Neural cell (in vitro differentiated cells): Measurements from ENCODE around the gene NCKAP5. TPM values are rescaled to one million over a fixed set of nuclear protein-coding genes. Genes with fewer than 3 reads are reported as not detected.

Experiments used
- H2AFZ ChIP-seq: fragments of 200-600, 300-800 bp; sonication (generic), shearing (Covaris generic); 2 replicates; pipeline ENCODE4 v1.6.0; 2014; ENCODE audit warnings: low read depth, mild to moderate bottlenecking, antibody characterized with exemption, low read length, moderate library complexity
- H3F3A ChIP-seq: fragments of 200-600 bp; shearing (Covaris generic); 2 replicates; pipeline ENCODE4 v1.6.1; 2016; ENCODE audit warnings: mild to moderate bottlenecking, moderate library complexity, mixed read lengths, antibody characterized with exemption, low read length; ENCODE audit not compliant: insufficient read depth, poor library complexity, severe bottlenecking
- H3K27ac ChIP-seq: fragments of 200-600, 300-800 bp; sonication (generic), shearing (Covaris generic); 2 replicates; pipeline ENCODE4 v1.5.1; 2014; ENCODE audit warnings: mild to moderate bottlenecking, low read length, moderate library complexity
- H3K27me3 ChIP-seq: fragments of 300-800, 200-600 bp; sonication (generic), shearing (Covaris generic); 2 replicates; pipeline ENCODE4 v1.6.0; 2014; ENCODE audit warnings: mild to moderate bottlenecking, low read depth, low read length, moderate library complexity; ENCODE audit not compliant: insufficient read depth
- H3K36me3 ChIP-seq: fragments of 300-800, 200-600 bp; sonication (generic), shearing (Covaris generic); 2 replicates; pipeline ENCODE4 v1.5.1; 2014; ENCODE audit warnings: mild to moderate bottlenecking, antibody characterized with exemption, low read length, moderate library complexity; ENCODE audit not compliant: insufficient read depth
- H3K4me2 ChIP-seq: fragments of 300-800, 200-600 bp; sonication (generic), shearing (Covaris generic); 2 replicates; pipeline ENCODE4 v1.6.0; 2014; ENCODE audit warnings: mild to moderate bottlenecking, low read length
- H3K4me3 ChIP-seq: fragments of 300-800, 200-600 bp; sonication (generic), shearing (Covaris generic); 2 replicates; pipeline ENCODE4 v1.5.1; 2014; ENCODE audit warnings: mild to moderate bottlenecking, low read length, moderate library complexity
- H3K79me2 ChIP-seq: fragments of 200-600 bp; shearing (Covaris generic); replicated peaks from 2 replicates; pipeline ENCODE4 v1.6.0; 2014; ENCODE audit warnings: mild to moderate bottlenecking, low read length, moderate library complexity; ENCODE audit not compliant: insufficient read depth
- H3K9ac ChIP-seq: fragments of 300-800, 200-600 bp; sonication (generic), shearing (Covaris generic); 2 replicates; pipeline ENCODE4 v1.6.1; 2016; ENCODE audit warnings: mild to moderate bottlenecking, low read length, mixed read lengths
- H3K9me2 ChIP-seq: fragments of 200-600 bp; shearing (Covaris generic); 2 replicates; pipeline ENCODE4 v1.6.1; 2016; ENCODE audit warnings: mild to moderate bottlenecking, low read length, mixed read lengths; ENCODE audit not compliant: insufficient read depth
- H3K9me3 ChIP-seq: fragments of 200-600, 300-800 bp; sonication (generic), shearing (Covaris generic); 2 replicates; pipeline ENCODE4 v1.6.1; 2016; ENCODE audit warnings: mild to moderate bottlenecking, mixed run types, low read length, moderate library complexity, mixed read lengths
- H4K20me1 ChIP-seq: fragments of 200-600 bp; shearing (Covaris generic); 2 replicates; pipeline ENCODE4 v1.6.1; 2016; ENCODE audit warnings: mild to moderate bottlenecking, mixed run types; ENCODE audit not compliant: insufficient read depth
- CTCF ChIP-seq: fragments of 450-650 bp; IDR thresholded peaks from 2 replicates; pipeline ENCODE4 v1.5.1; 2014; ENCODE audit warnings: antibody characterized with exemption, mild to moderate bottlenecking, moderate library complexity; ENCODE audit not compliant: poor library complexity, severe bottlenecking
- EP300 ChIP-seq: fragments of 450-650 bp; conservative IDR thresholded peaks from 2 replicates; pipeline ENCODE4 v1.6.1; 2014; ENCODE audit warnings: antibody characterized with exemption, mild to moderate bottlenecking, moderate library complexity; ENCODE audit not compliant: poor library complexity, severe bottlenecking
- EZH2 ChIP-seq: fragments of 200-600, 300-800 bp; shearing (Covaris generic), sonication (generic); IDR thresholded peaks from 2 replicates; pipeline ENCODE4 v1.6.1; 2014; ENCODE audit warnings: antibody characterized with exemption, low read length, borderline replicate concordance, mild to moderate bottlenecking; ENCODE audit not compliant: insufficient read depth, poor library complexity, severe bottlenecking
- MXI1 ChIP-seq: fragments of 450-650 bp; conservative IDR thresholded peaks from 2 replicates; pipeline ENCODE4 v1.6.1; 2014; ENCODE audit warnings: antibody characterized with exemption, mild to moderate bottlenecking; ENCODE audit not compliant: poor library complexity, severe bottlenecking
- POLR2AphosphoS5 ChIP-seq: IDR thresholded peaks from 2 replicates; pipeline ENCODE4 v1.6.1; 2012
- RAD21 ChIP-seq: fragments of 450-650 bp; conservative IDR thresholded peaks from 2 replicates; pipeline ENCODE4 v1.6.1; 2014; ENCODE audit warnings: antibody characterized with exemption, mild to moderate bottlenecking, moderate library complexity
- REST ChIP-seq: IDR thresholded peaks from 2 replicates; pipeline ENCODE4 v1.6.1; 2012; ENCODE audit warnings: borderline replicate concordance
- SMC3 ChIP-seq: fragments of 450-650 bp; conservative IDR thresholded peaks from 2 replicates; pipeline ENCODE4 v1.6.1; 2014; ENCODE audit warnings: antibody characterized with exemption, mild to moderate bottlenecking, moderate library complexity; ENCODE audit not compliant: poor library complexity
- TAF1 ChIP-seq: IDR thresholded peaks from 2 replicates; pipeline ENCODE4 v1.6.1; 2012; ENCODE audit warnings: low read depth
- polyA plus RNA-seq: library from polyadenylated mRNA; depleted of rRNA; stranded (reverse); fragments of >200 nt; gene quantifications from 2 replicates; pipeline ENCODE4 v1.2.3, GENCODE V29; 2014

NCKAP5 gene
- polyA plus RNA-seq, 1 donor from 2014 or later = 2.4 TPM

GRCh38 chr2:133054297-133054696 lies 514.0 kb downstream of the NCKAP5 start (continued):
- no peak for TF ChIP-seq RAD21

GRCh38 chr2:133053541-133053940 lies 514.7 kb downstream of the NCKAP5 start:
- H3K27ac ChIP-seq = no peak overlapping the region
- H3K4me3 ChIP-seq = no peak overlapping the region
- no peak overlapping the region for H2AFZ ChIP-seq
- no peaks in the 10 kb centered on the region for H3K9me3 ChIP-seq
- H3K9ac ChIP-seq = no peak overlapping the region
- no peaks in the 10 kb centered on the region for H3K36me3 ChIP-seq
- H3K27me3 ChIP-seq = no peaks in the 10 kb centered on the region
- no peaks in the 10 kb centered on the region for H3K79me2 ChIP-seq
- H3K9me2 ChIP-seq = no peaks in the 10 kb centered on the region
- no peak for TF ChIP-seq REST
- no peak for TF ChIP-seq TAF1
- no peaks in the 10 kb centered on the region for H4K20me1 ChIP-seq
- no peaks in the 10 kb centered on the region for H3F3A ChIP-seq
- H3K4me2 ChIP-seq = no peak overlapping the region

- H2AFZ ChIP-seq = no peak overlapping the region
- no peaks in the 10 kb centered on the region for H3K9me3 ChIP-seq
Observed at GRCh38 chr2:133045787-133046186, 522.5 kb downstream of the NCKAP5 start.

More at GRCh38 chr2:133045787-133046186, 522.5 kb downstream of the NCKAP5 start:
- Histone ChIP-seq H3K27ac (no peak overlapping the region), H3K9me2 (no peaks in the 10 kb centered on the region), H3K4me3 (no peak overlapping the region), H3F3A (no peaks in the 10 kb centered on the region), H3K9ac (no peak overlapping the region), H3K36me3 (no peaks in the 10 kb centered on the region), H3K4me2 (no peak overlapping the region), H3K27me3 (no peaks in the 10 kb centered on the region), H4K20me1 (no peaks in the 10 kb centered on the region), H3K79me2 (no peaks in the 10 kb centered on the region)
- TF ChIP-seq EP300 = no peak
- TF ChIP-seq EZH2 = no peak
- no peak for TF ChIP-seq SMC3
- no peak for TF ChIP-seq MXI1
- no peak for TF ChIP-seq TAF1
- TF ChIP-seq POLR2AphosphoS5 = no peak
- no peak for TF ChIP-seq RAD21
- TF ChIP-seq REST = no peak
- no peak for TF ChIP-seq CTCF
